HepG2 (cell line): ENCODE results near the gene CXCL17. TPM values are rescaled to one million over a fixed set of nuclear protein-coding genes. Genes with fewer than 3 reads are reported as not detected.

Experiments
- CAMTA2 ChIP-seq: sonication (generic); formaldehyde crosslinking; IDR thresholded peaks from 2 replicates; pipeline ENCODE4 v1.4.0; 2020; ENCODE audit warnings: mild to moderate bottlenecking, missing genetic modification reagents, borderline replicate concordance
- ERF ChIP-seq: IDR thresholded peaks from 2 replicates; pipeline ENCODE4 v1.6.1; 2018; ENCODE audit warnings: missing biosample characterization, missing genetic modification reagents
- ETV6 ChIP-seq: sonication (generic); formaldehyde crosslinking; conservative IDR thresholded peaks from 2 replicates; pipeline ENCODE4 v1.4.0; 2020; ENCODE audit warnings: missing genetic modification reagents
- GABPB1 ChIP-seq: IDR thresholded peaks from 2 replicates; pipeline ENCODE4 v1.6.1; 2016; ENCODE audit warnings: mild to moderate bottlenecking, missing genetic modification reagents, moderate library complexity, missing compliant biosample characterization
- KDM1A ChIP-seq: IDR thresholded peaks from 2 replicates; pipeline ENCODE4 v1.6.1; 2016; ENCODE audit warnings: missing compliant biosample characterization
- MIXL1 ChIP-seq: IDR thresholded peaks from 2 replicates; pipeline ENCODE4 v1.6.1; 2016
- PPARG ChIP-seq: conservative IDR thresholded peaks from 2 replicates; pipeline ENCODE4 v1.6.1; 2016; ENCODE audit warnings: missing biosample characterization, missing genetic modification reagents
- RBM22 ChIP-seq: fragments of 200-400 bp; formaldehyde crosslinking; optimal IDR thresholded peaks from 2 replicates; pipeline ENCODE3; 2017; ENCODE audit warnings: mild to moderate bottlenecking, low read length, moderate library complexity
- RXRA ChIP-seq: sonication (generic); formaldehyde crosslinking; IDR thresholded peaks from 2 replicates; pipeline ENCODE4 v1.5.1; 2020; ENCODE audit warnings: missing genetic modification reagents
- SMAD3 ChIP-seq: sonication (generic); formaldehyde crosslinking; IDR thresholded peaks from 2 replicates; pipeline ENCODE4 v1.4.0; 2020; ENCODE audit warnings: missing genetic modification reagents
- ZNF263 ChIP-seq: sonication (generic); formaldehyde crosslinking; IDR thresholded peaks from 2 replicates; pipeline ENCODE4 v1.4.0; 2020; ENCODE audit warnings: missing genetic modification reagents
- polyA plus RNA-seq, 8 experiments: library from polyadenylated mRNA; depleted of rRNA in 3 of 8; stranded (reverse) in 7 of 8; unstranded in 1 of 8; fragments of >200 nt; fragmentation: Illumina TruSeq in 4 of 8; extraction: Trizol in 4 of 8; gene quantifications; 2 replicates each; pipeline versions ENCODE4 v1.2.1 to v1.2.3, GENCODE V29; 2011 to 2016; ENCODE audit warnings: low read depth in 4 of 8, missing spikeins in 1 of 8, mixed read lengths in 1 of 8; ENCODE audit not compliant: insufficient read depth in 1 of 8
- total RNA-seq, 5 experiments: library from RNA; depleted of rRNA; stranded (reverse); fragments of >200 nt; fragmentation: Illumina TruSeq; extraction: Trizol; gene quantifications; 2 replicates each; pipeline ENCODE4 v1.2.3, GENCODE V29; 2016; ENCODE audit warnings: low read depth in 1 of 5
- TF ChIP-seq, protein P1 (sequence below): sonication (generic); formaldehyde crosslinking; IDR thresholded peaks from 2 replicates; pipeline ENCODE4 v1.4.0; 2020; ENCODE audit warnings: missing genetic modification reagents
- TF ChIP-seq, protein P2 (sequence below): sonication (generic); formaldehyde crosslinking; IDR thresholded peaks from 2 replicates; pipeline ENCODE4 v1.5.0; 2020; ENCODE audit warnings: mild to moderate bottlenecking, missing genetic modification reagents, borderline replicate concordance
- TF ChIP-seq, protein P3 (sequence below): sonication (generic); formaldehyde crosslinking; IDR thresholded peaks from 2 replicates; pipeline ENCODE4 v1.4.0; 2020; ENCODE audit warnings: missing genetic modification reagents
- TF ChIP-seq, protein P4 (sequence below): sonication (generic); formaldehyde crosslinking; IDR thresholded peaks from 2 replicates; pipeline ENCODE4 v1.4.0; 2020; ENCODE audit warnings: missing genetic modification reagents, borderline replicate concordance
- TF ChIP-seq, protein P5 (sequence below): sonication (generic); formaldehyde crosslinking; IDR thresholded peaks from 2 replicates; pipeline ENCODE4 v1.5.0; 2020; ENCODE audit warnings: mild to moderate bottlenecking, missing genetic modification reagents

The CXCL17 gene
- total and polyA plus RNA-seq, 2 of the 13 experiments (the other 11 are each of a cell fraction or from before 2014, with no cell fraction given): 0.12 TPM; not detected in 1

DNA sequence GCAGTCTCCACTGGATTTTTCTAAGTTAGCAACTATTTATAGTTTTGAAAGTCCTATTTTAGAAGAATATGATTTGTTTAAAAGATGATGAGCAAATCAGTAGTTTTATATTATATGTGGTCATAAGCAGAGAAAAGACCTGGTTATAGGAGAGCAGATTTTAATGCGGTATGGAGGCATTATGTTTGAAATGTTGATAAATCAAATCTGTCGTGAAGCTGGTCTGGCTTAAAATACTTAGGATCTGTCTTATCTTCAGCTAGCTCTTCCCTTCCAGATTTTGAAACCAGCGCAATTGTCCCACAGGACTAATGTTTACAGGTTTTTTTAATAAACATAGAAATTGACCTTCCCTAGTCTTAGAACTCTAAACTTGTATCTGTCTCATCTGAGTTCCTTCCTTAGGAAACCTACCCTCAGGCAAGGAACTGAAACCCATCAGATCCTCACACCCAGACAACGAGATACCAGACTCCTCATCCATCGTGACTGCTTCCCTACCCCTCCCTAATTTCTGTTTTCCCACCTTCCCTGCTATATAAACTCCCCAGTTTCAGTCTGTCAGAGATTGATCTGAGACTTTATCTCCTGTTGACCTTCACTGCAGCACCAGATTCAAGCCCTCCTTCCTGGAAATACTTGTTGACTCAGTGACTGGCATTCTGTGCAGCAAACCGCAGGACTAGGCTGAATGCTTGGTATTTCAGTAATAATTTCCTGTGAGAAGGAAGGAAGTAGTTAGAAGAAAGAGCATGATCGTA, 37.8 kb upstream of the CXCL17 start (continued):
- TF ChIP-seq, protein P1, sequence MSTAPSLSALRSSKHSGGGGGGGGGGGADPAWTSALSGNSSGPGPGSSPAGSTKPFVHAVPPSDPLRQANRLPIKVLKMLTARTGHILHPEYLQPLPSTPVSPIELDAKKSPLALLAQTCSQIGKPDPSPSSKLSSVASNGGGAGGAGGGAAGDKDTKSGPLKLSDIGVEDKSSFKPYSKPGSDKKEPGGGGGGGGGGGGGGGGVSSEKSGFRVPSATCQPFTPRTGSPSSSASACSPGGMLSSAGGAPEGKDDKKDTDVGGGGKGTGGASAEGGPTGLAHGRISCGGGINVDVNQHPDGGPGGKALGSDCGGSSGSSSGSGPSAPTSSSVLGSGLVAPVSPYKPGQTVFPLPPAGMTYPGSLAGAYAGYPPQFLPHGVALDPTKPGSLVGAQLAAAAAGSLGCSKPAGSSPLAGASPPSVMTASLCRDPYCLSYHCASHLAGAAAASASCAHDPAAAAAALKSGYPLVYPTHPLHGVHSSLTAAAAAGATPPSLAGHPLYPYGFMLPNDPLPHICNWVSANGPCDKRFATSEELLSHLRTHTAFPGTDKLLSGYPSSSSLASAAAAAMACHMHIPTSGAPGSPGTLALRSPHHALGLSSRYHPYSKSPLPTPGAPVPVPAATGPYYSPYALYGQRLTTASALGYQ (CRISPR knock-in tag): peak; percentile 61; the same call in 1 of the 2 replicates
- TF ChIP-seq ETV6: peak; percentile 99
- TF ChIP-seq, protein P2, sequence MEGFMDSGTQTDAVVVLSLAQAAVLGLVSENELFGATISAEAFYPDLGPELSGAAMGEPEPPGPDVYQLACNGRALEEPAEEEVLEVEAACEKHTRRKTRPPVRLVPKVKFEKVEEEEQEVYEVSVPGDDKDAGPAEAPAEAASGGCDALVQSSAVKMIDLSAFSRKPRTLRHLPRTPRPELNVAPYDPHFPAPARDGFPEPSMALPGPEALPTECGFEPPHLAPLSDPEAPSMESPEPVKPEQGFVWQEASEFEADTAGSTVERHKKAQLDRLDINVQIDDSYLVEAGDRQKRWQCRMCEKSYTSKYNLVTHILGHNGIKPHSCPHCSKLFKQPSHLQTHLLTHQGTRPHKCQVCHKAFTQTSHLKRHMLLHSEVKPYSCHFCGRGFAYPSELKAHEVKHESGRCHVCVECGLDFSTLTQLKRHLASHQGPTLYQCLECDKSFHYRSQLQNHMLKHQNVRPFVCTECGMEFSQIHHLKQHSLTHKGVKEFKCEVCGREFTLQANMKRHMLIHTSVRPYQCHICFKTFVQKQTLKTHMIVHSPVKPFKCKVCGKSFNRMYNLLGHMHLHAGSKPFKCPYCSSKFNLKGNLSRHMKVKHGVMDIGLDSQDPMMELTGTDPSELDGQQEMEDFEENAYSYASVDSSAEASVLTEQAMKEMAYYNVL (CRISPR knock-in tag): 0 out of 2 replicates have a peak, but pooled peaks have one; percentile 38
- TF ChIP-seq PPARG: peak; percentile 82
- no peak for TF ChIP-seq RBM22
- TF ChIP-seq SMAD3 (CRISPR knock-in tag): peak; percentile 67
- TF ChIP-seq, protein P3, sequence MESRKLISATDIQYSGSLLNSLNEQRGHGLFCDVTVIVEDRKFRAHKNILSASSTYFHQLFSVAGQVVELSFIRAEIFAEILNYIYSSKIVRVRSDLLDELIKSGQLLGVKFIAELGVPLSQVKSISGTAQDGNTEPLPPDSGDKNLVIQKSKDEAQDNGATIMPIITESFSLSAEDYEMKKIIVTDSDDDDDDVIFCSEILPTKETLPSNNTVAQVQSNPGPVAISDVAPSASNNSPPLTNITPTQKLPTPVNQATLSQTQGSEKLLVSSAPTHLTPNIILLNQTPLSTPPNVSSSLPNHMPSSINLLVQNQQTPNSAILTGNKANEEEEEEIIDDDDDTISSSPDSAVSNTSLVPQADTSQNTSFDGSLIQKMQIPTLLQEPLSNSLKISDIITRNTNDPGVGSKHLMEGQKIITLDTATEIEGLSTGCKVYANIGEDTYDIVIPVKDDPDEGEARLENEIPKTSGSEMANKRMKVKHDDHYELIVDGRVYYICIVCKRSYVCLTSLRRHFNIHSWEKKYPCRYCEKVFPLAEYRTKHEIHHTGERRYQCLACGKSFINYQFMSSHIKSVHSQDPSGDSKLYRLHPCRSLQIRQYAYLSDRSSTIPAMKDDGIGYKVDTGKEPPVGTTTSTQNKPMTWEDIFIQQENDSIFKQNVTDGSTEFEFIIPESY (CRISPR knock-in tag): 0 out of 2 replicates have a peak, but pooled peaks have one; percentile 39
- no peak for TF ChIP-seq CAMTA2 (CRISPR knock-in tag)
- peak; percentile 51; the same call in 1 of the 2 replicates for TF ChIP-seq RXRA
- 0 out of 2 replicates have a peak, but pooled peaks have one; percentile 53 for TF ChIP-seq MIXL1 (CRISPR knock-in tag)
- TF ChIP-seq GABPB1 (CRISPR knock-in tag): peak; percentile 20; the same call in 1 of the 2 replicates
- peak; percentile 52; the same call in 1 of the 2 replicates for TF ChIP-seq ERF (CRISPR knock-in tag)
- 0 out of 2 replicates have a peak, but pooled peaks have one; percentile 60 for TF ChIP-seq KDM1A (CRISPR knock-in tag)
- TF ChIP-seq ZNF263 (CRISPR knock-in tag): no peak
- TF ChIP-seq, protein P4, sequence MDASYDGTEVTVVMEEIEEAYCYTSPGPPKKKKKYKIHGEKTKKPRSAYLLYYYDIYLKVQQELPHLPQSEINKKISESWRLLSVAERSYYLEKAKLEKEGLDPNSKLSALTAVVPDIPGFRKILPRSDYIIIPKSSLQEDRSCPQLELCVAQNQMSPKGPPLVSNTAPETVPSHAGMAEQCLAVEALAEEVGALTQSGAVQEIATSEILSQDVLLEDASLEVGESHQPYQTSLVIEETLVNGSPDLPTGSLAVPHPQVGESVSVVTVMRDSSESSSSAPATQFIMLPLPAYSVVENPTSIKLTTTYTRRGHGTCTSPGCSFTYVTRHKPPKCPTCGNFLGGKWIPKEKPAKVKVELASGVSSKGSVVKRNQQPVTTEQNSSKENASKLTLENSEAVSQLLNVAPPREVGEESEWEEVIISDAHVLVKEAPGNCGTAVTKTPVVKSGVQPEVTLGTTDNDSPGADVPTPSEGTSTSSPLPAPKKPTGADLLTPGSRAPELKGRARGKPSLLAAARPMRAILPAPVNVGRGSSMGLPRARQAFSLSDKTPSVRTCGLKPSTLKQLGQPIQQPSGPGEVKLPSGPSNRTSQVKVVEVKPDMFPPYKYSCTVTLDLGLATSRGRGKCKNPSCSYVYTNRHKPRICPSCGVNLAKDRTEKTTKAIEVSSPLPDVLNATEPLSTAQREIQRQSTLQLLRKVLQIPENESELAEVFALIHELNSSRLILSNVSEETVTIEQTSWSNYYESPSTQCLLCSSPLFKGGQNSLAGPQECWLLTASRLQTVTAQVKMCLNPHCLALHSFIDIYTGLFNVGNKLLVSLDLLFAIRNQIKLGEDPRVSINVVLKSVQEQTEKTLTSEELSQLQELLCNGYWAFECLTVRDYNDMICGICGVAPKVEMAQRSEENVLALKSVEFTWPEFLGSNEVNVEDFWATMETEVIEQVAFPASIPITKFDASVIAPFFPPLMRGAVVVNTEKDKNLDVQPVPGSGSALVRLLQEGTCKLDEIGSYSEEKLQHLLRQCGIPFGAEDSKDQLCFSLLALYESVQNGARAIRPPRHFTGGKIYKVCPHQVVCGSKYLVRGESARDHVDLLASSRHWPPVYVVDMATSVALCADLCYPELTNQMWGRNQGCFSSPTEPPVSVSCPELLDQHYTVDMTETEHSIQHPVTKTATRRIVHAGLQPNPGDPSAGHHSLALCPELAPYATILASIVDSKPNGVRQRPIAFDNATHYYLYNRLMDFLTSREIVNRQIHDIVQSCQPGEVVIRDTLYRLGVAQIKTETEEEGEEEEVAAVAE (CRISPR knock-in tag): 0 out of 2 replicates have a peak, but pooled peaks have one; percentile 34
- TF ChIP-seq, protein P5, sequence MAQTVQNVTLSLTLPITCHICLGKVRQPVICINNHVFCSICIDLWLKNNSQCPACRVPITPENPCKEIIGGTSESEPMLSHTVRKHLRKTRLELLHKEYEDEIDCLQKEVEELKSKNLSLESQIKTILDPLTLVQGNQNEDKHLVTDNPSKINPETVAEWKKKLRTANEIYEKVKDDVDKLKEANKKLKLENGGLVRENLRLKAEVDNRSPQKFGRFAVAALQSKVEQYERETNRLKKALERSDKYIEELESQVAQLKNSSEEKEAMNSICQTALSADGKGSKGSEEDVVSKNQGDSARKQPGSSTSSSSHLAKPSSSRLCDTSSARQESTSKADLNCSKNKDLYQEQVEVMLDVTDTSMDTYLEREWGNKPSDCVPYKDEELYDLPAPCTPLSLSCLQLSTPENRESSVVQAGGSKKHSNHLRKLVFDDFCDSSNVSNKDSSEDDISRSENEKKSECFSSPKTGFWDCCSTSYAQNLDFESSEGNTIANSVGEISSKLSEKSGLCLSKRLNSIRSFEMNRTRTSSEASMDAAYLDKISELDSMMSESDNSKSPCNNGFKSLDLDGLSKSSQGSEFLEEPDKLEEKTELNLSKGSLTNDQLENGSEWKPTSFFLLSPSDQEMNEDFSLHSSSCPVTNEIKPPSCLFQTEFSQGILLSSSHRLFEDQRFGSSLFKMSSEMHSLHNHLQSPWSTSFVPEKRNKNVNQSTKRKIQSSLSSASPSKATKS (CRISPR knock-in tag): peak; percentile 43; the same call in 1 of the 2 replicates
